Prostate gland (tissue), 2 donors: ENCODE data around the gene APPBP2.

Experiments used
- POLR2A ChIP-seq: fragments of 450-650 bp; IDR thresholded peaks from one replicate; pipeline ENCODE4 v1.6.1; 2016; ENCODE audit warnings: antibody characterized with exemption, mild to moderate bottlenecking
- TF ChIP-seq, protein P1 (sequence below), 4 experiments: fragments of 200-600 bp in 2 of 4; fragments of 450-650 bp in 2 of 4; sonication (generic) in 2 of 4; IDR thresholded peaks; 1 replicate in 3 of 4; 2 replicates in 1 of 4; pipeline ENCODE4 v1.5.1; 2016 to 2019; ENCODE audit warnings: antibody characterized with exemption in 4 of 4, mild to moderate bottlenecking in 2 of 4, moderate library complexity in 2 of 4

DNA sequence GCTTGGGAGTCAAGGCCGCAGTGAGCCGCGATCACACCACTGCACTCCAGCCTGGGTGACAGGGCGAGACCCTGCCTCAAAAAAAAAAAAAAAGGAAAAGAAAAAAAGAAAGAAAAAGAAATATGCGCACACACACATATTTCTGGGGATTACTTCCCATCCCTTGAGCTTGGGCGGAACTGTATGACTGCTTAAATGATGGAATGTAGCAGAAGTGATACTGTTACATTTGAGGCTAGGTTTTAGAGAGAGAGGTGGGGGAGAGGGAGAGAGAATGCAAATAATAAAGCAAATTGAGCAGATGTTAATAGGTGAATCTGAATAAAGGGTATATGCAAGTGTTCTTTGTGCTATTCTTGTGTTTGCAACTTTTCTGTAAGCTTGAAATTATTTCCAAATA, 122.1 kb downstream of the APPBP2 start:
- TF ChIP-seq, protein P1, sequence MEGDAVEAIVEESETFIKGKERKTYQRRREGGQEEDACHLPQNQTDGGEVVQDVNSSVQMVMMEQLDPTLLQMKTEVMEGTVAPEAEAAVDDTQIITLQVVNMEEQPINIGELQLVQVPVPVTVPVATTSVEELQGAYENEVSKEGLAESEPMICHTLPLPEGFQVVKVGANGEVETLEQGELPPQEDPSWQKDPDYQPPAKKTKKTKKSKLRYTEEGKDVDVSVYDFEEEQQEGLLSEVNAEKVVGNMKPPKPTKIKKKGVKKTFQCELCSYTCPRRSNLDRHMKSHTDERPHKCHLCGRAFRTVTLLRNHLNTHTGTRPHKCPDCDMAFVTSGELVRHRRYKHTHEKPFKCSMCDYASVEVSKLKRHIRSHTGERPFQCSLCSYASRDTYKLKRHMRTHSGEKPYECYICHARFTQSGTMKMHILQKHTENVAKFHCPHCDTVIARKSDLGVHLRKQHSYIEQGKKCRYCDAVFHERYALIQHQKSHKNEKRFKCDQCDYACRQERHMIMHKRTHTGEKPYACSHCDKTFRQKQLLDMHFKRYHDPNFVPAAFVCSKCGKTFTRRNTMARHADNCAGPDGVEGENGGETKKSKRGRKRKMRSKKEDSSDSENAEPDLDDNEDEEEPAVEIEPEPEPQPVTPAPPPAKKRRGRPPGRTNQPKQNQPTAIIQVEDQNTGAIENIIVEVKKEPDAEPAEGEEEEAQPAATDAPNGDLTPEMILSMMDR (IDR thresholded peaks at IDR 0.05): no peak
- TF ChIP-seq POLR2A: no peak
